ENCODE results near the gene TPST1. TPM values are rescaled to one million over a fixed set of nuclear protein-coding genes. Genes with fewer than 3 reads are reported as not detected.

The TPST1 gene
- total and polyA plus RNA-seq, 4 donors: 7.2 to 56.7 (median 34.5) TPM

GRCh38 chr7:66376264-66376945, 171.3 kb downstream of the TPST1 start:
- H3K9me3 ChIP-seq (ENCODE audit: control insufficient read depth in 4 of 4, insufficient read depth in 3 of 4, low read length in 3 of 4): peaks cover 0 to 7% (median 4%) of the 10 kb centered on the region in 4 donors
- no peak for ATAC-seq (ENCODE audit: insufficient read depth, low FRiP score)
- H3K36me3 ChIP-seq (ENCODE audit: control insufficient read depth in 4 of 4, insufficient read depth in 4 of 4, low read length in 4 of 4): peaks cover 0 to 14% (median 8%) of the 10 kb centered on the region in 4 donors
- WGBS, 2 donors: 95 to 97% methylated on average over 43 to 45 of the region's 45 CpGs
- H3K4me3 ChIP-seq: no peak overlapping the region
- H3K27ac ChIP-seq (ENCODE audit: low read depth in 1 of 2, low read length in 1 of 2): no peak overlapping the region
- no peak overlapping the region for H3K9ac ChIP-seq (ENCODE audit: insufficient read depth in 1 of 2, low read length in 2 of 2)
- peaks cover 0 to 1% (median 0%) of the 10 kb centered on the region in 5 donors for H3K4me1 ChIP-seq (ENCODE audit: control insufficient read depth in 5 of 5, insufficient read depth in 5 of 5, low read length in 5 of 5)
- no peaks in the 10 kb centered on the region for H3K27me3 ChIP-seq (ENCODE audit: control insufficient read depth in 3 of 3, insufficient read depth in 3 of 3, low read length in 2 of 3)
- no peak for DNase-seq
- TF ChIP-seq, protein P1, sequence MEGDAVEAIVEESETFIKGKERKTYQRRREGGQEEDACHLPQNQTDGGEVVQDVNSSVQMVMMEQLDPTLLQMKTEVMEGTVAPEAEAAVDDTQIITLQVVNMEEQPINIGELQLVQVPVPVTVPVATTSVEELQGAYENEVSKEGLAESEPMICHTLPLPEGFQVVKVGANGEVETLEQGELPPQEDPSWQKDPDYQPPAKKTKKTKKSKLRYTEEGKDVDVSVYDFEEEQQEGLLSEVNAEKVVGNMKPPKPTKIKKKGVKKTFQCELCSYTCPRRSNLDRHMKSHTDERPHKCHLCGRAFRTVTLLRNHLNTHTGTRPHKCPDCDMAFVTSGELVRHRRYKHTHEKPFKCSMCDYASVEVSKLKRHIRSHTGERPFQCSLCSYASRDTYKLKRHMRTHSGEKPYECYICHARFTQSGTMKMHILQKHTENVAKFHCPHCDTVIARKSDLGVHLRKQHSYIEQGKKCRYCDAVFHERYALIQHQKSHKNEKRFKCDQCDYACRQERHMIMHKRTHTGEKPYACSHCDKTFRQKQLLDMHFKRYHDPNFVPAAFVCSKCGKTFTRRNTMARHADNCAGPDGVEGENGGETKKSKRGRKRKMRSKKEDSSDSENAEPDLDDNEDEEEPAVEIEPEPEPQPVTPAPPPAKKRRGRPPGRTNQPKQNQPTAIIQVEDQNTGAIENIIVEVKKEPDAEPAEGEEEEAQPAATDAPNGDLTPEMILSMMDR (IDR thresholded peaks at IDR 0.05; ENCODE audit: control extremely low read depth, extremely low read depth): no peak

- H3K9ac ChIP-seq (ENCODE audit: insufficient read depth in 1 of 2, low read length in 2 of 2): no peak overlapping the region
- TF ChIP-seq, protein P1 (IDR thresholded peaks at IDR 0.05; ENCODE audit: control extremely low read depth, extremely low read depth): no peak
- H3K9me3 ChIP-seq (ENCODE audit: control insufficient read depth in 4 of 4, insufficient read depth in 3 of 4, low read length in 3 of 4): peaks cover 0 to 7% (median 4%) of the 10 kb centered on the region in 4 donors
- DNase-seq: no peak
- H3K27ac ChIP-seq (ENCODE audit: low read depth in 1 of 2, low read length in 1 of 2): no peak overlapping the region
- H3K4me1 ChIP-seq (ENCODE audit: control insufficient read depth in 5 of 5, insufficient read depth in 5 of 5, low read length in 5 of 5): peaks cover 0 to 1% (median 0%) of the 10 kb centered on the region in 5 donors
- H3K27me3 ChIP-seq (ENCODE audit: control insufficient read depth in 3 of 3, insufficient read depth in 3 of 3, low read length in 2 of 3): no peaks in the 10 kb centered on the region
- 97 to 98% methylated on average over 26 to 32 of the region's 32 CpGs for WGBS, 2 donors
- H3K36me3 ChIP-seq (ENCODE audit: control insufficient read depth in 4 of 4, insufficient read depth in 4 of 4, low read length in 4 of 4): peaks cover 0 to 14% (median 8%) of the 10 kb centered on the region in 4 donors
- no peak overlapping the region for H3K4me3 ChIP-seq
- ATAC-seq (ENCODE audit: insufficient read depth, low FRiP score): no peak
Observed at GRCh38 chr7:66377045-66377444, 171.9 kb downstream of the TPST1 start.

- no peak overlapping the region for H3K9ac ChIP-seq (ENCODE audit: insufficient read depth in 1 of 2, low read length in 2 of 2)
- no peak for DNase-seq
- TF ChIP-seq, protein P1 (IDR thresholded peaks at IDR 0.05; ENCODE audit: control extremely low read depth, extremely low read depth): no peak
- no peak overlapping the region for H3K4me3 ChIP-seq
- H3K4me1 ChIP-seq (ENCODE audit: control insufficient read depth in 5 of 5, insufficient read depth in 5 of 5, low read length in 5 of 5): peaks cover 0 to 1% (median 0%) of the 10 kb centered on the region in 5 donors
- peaks cover 0 to 7% (median 4%) of the 10 kb centered on the region in 4 donors for H3K9me3 ChIP-seq (ENCODE audit: control insufficient read depth in 4 of 4, insufficient read depth in 3 of 4, low read length in 3 of 4)
- H3K36me3 ChIP-seq (ENCODE audit: control insufficient read depth in 4 of 4, insufficient read depth in 4 of 4, low read length in 4 of 4): peaks cover 0 to 14% (median 8%) of the 10 kb centered on the region in 4 donors
- H3K27me3 ChIP-seq (ENCODE audit: control insufficient read depth in 3 of 3, insufficient read depth in 3 of 3, low read length in 2 of 3): no peaks in the 10 kb centered on the region
- H3K27ac ChIP-seq (ENCODE audit: low read depth in 1 of 2, low read length in 1 of 2): no peak overlapping the region
- WGBS, 2 donors: 94 to 95% methylated on average over 11 of the region's 11 CpGs
- ATAC-seq (ENCODE audit: insufficient read depth, low FRiP score): no peak
Observed at GRCh38 chr7:66377714-66378113, 172.6 kb downstream of the TPST1 start.

Measured in lung (tissue), 12 donors.